ENCODE measurements around the gene DNAJC4.

DNAJC4 gene

GRCh38 chr11:64276653-64277431 lies 46.5 kb downstream of the DNAJC4 start:
- peak; percentile 93 for DNase-seq (ENCODE audit: low read depth)

GRCh38 chr11:64278576-64279190 lies 48.3 kb downstream of the DNAJC4 start:
- DNase-seq (ENCODE audit: low read depth) = no peak

GRCh38 chr11:64281957-64282770 lies 51.8 kb downstream of the DNAJC4 start:
- DNase-seq (ENCODE audit: low read depth) = no peak

GRCh38 chr11:64283092-64283491 lies 52.7 kb downstream of the DNAJC4 start:
- DNase-seq (ENCODE audit: low read depth) = no peak
